GM18868 (cell line): ENCODE data around the gene MDC1.
"Not testable (repeated sequence)": the region's sequence is repeated elsewhere in the genome, so short reads cannot be mapped to it uniquely, and the experiment has no call there.

Experiments used
- ATAC-seq: cut with Tn5 transposase; IDR thresholded peaks from one replicate; pipeline ENCODE4 v1.9.1; 2021; ENCODE audit warnings: mild to moderate bottlenecking, moderate library complexity; ENCODE audit not compliant: unreplicated experiment

MDC1 gene

DNA sequence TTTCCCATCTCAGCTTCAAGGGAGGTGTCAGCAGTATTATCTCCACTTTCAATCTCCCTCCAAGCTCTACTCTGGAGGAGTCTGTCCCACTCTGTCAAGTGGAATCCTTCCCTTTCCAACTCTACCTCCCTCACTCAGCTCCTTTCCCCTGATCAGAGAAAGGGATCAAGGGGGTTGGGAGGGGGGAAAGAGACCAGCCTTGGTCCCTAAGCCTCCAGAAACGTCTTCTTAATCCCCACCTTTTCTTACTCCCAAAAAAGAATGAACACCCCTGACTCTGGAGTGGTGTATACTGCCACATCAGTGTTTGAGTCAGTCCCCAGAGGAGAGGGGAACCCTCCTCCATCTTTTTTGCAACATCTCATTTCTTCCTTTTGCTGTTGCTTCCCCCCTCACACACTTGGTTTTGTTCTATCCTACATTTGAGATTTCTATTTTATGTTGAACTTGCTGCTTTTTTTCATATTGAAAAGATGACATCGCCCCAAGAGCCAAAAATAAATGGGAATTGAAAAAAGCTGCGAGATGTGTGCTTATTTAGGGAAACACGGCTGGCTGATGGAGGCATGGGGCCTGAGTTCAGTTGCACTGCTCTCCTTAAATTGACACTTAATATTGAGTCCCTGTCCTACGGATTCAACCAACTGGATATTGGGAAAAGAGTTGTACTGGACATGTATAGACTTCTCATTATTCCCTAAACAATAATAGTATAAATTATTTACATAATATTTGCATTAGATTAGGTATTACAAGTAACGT is 8.0 kb upstream of the MDC1 start:
- no peak for ATAC-seq

- not testable (repeated sequence) for ATAC-seq
These were observed 7.0 kb upstream of the MDC1 start for GRCh38 chr6:30723843-30724741.

DNA sequence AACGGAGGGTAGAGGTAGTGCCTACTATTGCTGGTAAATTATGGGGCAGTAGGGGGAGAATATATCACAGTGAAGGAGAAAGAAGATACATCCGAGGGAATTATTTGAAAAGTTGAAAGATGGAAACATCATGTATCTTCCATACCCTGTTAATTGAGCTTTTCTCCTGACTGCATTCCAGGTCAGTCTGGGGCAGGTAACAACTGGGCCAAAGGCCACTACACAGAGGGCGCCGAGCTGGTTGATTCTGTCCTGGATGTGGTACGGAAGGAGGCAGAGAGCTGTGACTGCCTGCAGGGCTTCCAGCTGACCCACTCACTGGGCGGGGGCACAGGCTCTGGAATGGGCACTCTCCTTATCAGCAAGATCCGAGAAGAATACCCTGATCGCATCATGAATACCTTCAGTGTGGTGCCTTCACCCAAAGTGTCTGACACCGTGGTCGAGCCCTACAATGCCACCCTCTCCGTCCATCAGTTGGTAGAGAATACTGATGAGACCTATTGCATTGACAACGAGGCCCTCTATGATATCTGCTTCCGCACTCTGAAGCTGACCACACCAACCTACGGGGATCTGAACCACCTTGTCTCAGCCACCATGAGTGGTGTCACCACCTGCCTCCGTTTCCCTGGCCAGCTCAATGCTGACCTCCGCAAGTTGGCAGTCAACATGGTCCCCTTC is 6.2 kb upstream of the MDC1 start:
- not testable (repeated sequence) for ATAC-seq

DNA sequence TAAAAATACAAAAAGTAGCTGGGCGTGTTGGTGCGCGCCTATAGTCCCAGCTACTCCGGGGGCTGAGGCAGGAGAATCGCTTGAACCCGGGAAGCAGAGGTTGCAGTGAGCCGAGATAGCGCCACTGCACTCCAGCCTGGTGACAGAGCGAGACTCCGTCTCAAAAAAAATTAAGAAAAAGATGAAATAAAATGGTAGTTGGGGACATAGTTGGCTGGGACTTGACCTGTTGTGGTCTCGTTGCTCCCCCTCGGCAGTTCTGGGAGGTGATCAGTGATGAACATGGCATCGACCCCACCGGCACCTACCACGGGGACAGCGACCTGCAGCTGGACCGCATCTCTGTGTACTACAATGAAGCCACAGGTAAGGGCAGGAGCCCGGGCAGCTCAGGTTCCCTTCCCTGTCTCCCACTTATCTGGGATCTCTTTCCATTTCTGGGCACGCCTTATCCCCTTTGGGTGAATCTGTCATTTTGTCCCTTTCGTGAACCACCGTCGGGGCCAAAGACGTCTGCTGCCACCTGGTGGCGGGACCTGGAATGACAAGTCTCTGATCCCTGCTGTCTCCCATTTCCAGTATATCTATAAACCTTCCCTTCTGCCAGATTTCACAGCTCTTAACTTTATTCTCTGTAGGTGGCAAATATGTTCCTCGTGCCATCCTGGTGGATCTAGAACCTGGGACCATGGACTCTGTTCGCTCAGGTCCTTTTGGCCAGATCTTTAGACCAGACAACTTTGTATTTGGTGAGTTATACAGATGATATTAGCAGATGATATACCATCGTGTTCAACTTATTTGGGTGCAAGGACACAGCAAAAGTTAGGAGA is 5.4 kb upstream of the MDC1 start:
- ATAC-seq = no peak

GRCh38 chr6:30722025-30722279 is 4.9 kb upstream of the MDC1 start:
- ATAC-seq = not testable (repeated sequence)

DNA sequence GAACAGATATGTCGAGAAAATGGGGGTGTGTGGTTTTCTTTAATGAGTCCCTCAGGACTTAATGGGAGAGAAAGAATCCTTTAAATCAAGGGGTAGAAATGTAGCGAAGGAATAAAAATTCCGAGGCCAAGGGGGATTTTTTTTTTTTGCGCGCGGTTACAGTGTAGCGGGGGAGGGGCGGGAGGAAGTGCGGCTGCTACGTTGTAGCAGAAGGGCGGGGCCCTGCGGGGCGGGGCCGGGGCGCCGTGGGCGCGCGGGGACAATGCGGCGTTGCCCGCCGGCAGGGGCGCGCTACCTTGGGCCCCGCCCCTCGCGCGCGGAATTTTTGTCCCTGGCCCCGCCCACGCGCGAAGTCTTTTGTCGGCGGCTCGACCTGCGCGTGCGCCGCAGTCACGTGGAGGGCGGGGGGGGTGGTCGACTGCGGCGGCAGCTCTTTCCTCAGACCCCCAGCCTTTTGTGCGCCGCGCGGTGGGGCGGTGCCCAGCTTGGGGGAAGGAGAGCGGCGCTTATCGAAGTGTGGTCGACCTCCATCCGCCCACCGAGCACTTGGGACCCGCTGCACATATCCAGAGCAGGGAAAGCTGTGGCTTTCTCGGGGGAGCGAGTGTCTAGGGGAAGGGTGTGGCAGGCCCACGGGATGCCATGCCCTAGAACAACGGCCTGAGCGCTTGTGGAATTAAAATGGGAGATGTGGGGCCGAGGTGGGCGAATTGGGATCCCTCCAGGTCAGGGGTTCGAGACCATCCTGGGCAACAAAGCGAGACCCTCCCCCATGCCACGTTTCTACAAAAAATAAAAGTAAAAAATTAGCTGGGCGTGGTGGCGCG is 4.3 kb upstream of the MDC1 start:
- peak; percentile 30 for ATAC-seq

- no peak for ATAC-seq
These were observed 3.7 kb upstream of the MDC1 start for GRCh38 chr6:30720738-30721197.

DNA sequence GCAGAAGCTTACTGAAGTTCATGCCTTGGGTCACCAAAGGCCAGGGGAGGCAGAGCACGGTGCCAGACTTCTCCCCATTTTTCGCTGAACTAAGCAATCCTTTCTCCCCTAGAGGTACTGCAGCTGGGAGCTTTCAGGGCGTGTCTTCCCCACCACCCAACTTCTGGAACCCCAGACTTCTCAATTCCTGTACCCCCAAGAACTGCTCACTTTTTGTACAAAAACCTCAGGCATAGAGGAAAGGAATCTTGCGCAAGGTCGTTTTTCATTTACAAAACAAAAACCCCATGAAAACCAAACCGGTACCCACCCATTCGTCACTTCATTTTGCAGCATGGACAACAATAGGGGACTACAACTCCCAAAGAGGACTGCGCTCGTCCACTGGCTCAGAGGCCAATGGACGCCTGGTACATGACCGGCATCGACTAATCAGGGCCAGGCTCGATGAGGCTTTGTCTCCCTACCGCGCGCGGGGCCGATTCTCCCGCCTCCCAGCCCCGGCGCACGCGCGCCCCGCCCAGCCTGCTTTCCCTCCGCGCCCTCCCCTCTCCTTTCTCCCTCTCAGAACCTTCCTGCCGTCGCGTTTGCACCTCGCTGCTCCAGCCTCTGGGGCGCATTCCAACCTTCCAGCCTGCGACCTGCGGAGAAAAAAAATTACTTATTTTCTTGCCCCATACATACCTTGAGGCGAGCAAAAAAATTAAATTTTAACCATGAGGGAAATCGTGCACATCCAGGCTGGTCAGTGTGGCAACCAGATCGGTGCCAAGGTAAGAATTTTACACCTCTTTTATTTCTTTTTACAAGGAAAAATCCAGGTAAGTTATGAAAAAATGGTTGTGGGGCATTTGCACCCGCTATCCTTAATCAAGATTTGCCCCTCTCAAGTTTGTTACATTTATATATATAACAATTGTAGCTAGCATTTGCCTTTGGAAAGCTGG is 3.0 kb upstream of the MDC1 start, which contains the start of gene TUBB:
Gene TUBB (plus strand): TSS at position 562 of the 947 bp plus-strand sequence. CDS start 155 bp downstream, at position 717.
- ATAC-seq = peak; percentile 48

- ATAC-seq = no peak
These were observed 2.3 kb upstream of the MDC1 start for GRCh38 chr6:30719356-30719755.

- not testable (repeated sequence) for ATAC-seq
These were observed 1.0 kb upstream of the MDC1 start for GRCh38 chr6:30717845-30718720.

DNA sequence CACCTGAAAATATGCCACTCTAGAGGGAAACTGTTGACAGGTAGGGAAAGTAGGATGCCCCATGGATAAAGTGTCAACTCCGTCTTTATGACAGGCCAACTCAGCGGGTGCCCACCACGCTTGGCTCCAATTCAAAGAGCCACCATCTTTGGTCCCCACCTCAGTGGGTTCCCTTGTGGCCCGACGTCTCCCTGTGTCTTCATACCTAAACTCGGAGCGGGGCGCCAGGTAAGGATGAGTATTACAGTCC is 277 bp downstream of the MDC1 start:
- no peak for ATAC-seq

GRCh38 chr6:30714263-30714662 is 2.8 kb downstream of the MDC1 start:
- ATAC-seq = no peak

GRCh38 chr6:30712441-30712945 is 4.6 kb downstream of the MDC1 start:
- no peak for ATAC-seq

- no peak for ATAC-seq
These were observed 5.2 kb downstream of the MDC1 start for GRCh38 chr6:30711758-30712380.

DNA sequence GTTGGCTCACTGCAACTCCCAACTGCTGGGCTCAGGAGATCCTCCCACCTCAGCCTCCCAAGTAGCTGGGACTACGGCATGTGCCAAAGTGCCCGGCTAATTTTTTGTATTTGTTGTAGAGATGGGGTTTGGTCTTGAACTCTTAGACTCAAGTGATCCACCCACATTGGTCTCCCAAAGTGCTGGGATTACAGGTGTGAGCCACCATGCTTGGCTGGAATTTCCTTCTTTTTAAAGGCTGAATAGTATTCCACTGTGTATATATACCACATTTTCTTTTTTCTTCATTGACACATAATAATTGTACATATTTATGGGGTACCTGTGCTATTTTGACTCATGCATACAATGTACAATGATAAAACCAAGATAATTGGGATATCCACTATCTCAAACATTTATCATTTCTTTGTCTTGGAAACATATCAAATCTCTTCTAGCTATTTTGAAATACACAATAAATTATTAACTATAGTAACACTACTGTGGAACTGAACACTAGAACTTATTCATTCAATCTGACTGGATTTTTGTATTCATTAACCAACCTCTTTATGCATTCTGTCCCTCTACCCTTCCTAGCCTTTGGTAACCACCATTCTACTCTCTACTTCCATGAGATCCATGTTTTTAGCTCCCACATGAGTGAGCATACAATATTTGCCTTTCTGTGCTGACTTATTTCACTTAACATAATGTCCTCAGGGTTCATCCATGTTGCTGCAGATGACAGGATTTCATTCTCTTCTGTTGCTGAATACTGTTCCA is 7.8 kb downstream of the MDC1 start:
- no peak for ATAC-seq

DNA sequence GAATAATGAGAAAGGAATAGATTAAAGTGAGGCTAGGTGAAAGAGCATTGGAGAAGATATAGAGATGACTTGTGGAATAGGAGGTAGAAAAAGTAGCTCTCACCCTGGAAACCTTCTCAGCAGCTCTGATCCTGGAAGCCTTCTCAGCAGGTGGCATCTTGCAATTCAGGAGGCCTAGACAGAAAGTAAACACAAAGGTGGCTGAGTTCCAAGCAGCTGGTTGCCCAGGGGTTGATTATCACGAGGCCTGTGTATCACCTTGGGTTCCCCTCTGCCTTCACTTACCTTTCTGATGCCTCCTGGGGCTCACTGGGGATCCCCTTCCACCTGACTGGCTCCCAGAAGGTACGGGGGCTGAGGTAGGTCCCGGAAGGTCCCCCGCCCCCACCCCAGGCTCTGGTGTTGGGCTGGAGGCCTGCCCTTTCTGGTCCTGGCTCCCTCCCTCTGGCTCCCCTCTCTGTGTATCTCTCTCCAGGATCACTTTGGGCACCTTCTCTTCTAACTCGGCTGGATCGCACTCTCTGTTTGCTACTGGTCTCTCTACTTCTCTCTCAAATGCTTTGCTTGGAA is 9.7 kb downstream of the MDC1 start:
- no peak for ATAC-seq
